HepG2 (cell line): Measurements from ENCODE around the gene TLE7. TPM values are rescaled to one million over a fixed set of nuclear protein-coding genes. Genes with fewer than 3 reads are reported as not detected.

Experiments used
- ASH2L ChIP-seq: fragments of 300-600, 200-600 bp; sonication (generic); IDR thresholded peaks from 2 replicates; pipeline ENCODE4 v1.7.0; 2017; ENCODE audit warnings: low read depth, mild to moderate bottlenecking, moderate library complexity, mixed read lengths, low read length; ENCODE audit not compliant: insufficient read length
- CBX5 ChIP-seq: sonication (generic); formaldehyde crosslinking; IDR thresholded peaks from 2 replicates; pipeline ENCODE4 v1.4.0; 2020; ENCODE audit warnings: missing genetic modification reagents, borderline replicate concordance
- DNMT1 ChIP-seq: sonication (generic); formaldehyde crosslinking; IDR thresholded peaks from 2 replicates; pipeline ENCODE4 v1.5.1; 2020; ENCODE audit warnings: mild to moderate bottlenecking, missing genetic modification reagents
- ELF4 ChIP-seq: sonication (generic); formaldehyde crosslinking; IDR thresholded peaks from 2 replicates; pipeline ENCODE4 v1.5.0; 2020; ENCODE audit warnings: missing genetic modification reagents, mild to moderate bottlenecking, moderate library complexity, borderline replicate concordance
- GATAD2A ChIP-seq: IDR thresholded peaks from 2 replicates; pipeline ENCODE4 v1.6.1; 2016
- NFRKB ChIP-seq: fragments of 450-650 bp; IDR thresholded peaks from 2 replicates; pipeline ENCODE4 v1.6.1; 2017
- RNF2 ChIP-seq: fragments of 450-650 bp; conservative IDR thresholded peaks from 2 replicates; pipeline ENCODE4 v1.6.1; 2016; ENCODE audit warnings: low read depth
- SALL1 ChIP-seq: sonication (generic); formaldehyde crosslinking; IDR thresholded peaks from 2 replicates; pipeline ENCODE4 v1.8.0; 2022; ENCODE audit warnings: mild to moderate bottlenecking, missing genetic modification reagents
- SOX5 ChIP-seq: IDR thresholded peaks from 2 replicates; pipeline ENCODE4 v1.6.1; 2016; ENCODE audit warnings: borderline replicate concordance
- SP2 ChIP-seq: sonication (generic); formaldehyde crosslinking; IDR thresholded peaks from 2 replicates; pipeline ENCODE4 v1.5.1; 2020; ENCODE audit warnings: mild to moderate bottlenecking, missing genetic modification reagents
- STAG1 ChIP-seq: sonication (generic); formaldehyde crosslinking; IDR thresholded peaks from 2 replicates; pipeline ENCODE4 v1.4.0; 2020; ENCODE audit warnings: missing genetic modification reagents
- TARDBP ChIP-seq: sonication (generic); formaldehyde crosslinking; IDR thresholded peaks from 2 replicates; pipeline ENCODE4 v1.8.0; 2022; ENCODE audit warnings: mild to moderate bottlenecking, missing genetic modification reagents
- TBL1XR1 ChIP-seq: fragments of 150-350 bp; IDR thresholded peaks from 2 replicates; pipeline ENCODE4 v1.6.1; 2014; ENCODE audit warnings: borderline replicate concordance, low read length; ENCODE audit not compliant: partially characterized antibody
- THYN1 ChIP-seq: sonication (generic); formaldehyde crosslinking; IDR thresholded peaks from 2 replicates; pipeline ENCODE4 v1.8.1; 2023; ENCODE audit warnings: low read depth, mild to moderate bottlenecking, moderate library complexity, missing genetic modification reagents, borderline replicate concordance
- XRCC5 ChIP-seq: fragments of 200-400 bp; formaldehyde crosslinking; optimal IDR thresholded peaks from 2 replicates; pipeline ENCODE3; 2017; ENCODE audit warnings: mild to moderate bottlenecking, low read length
- ZBTB1 ChIP-seq: sonication (generic); formaldehyde crosslinking; IDR thresholded peaks from 2 replicates; pipeline ENCODE4 v1.4.0; 2020; ENCODE audit warnings: missing genetic modification reagents, borderline replicate concordance
- ZBTB8A ChIP-seq: sonication (generic); formaldehyde crosslinking; IDR thresholded peaks from 2 replicates; pipeline ENCODE4 v1.4.0; 2020; ENCODE audit warnings: mild to moderate bottlenecking, low read depth, missing genetic modification reagents, borderline replicate concordance
- ZMAT3 ChIP-seq: sonication (generic); formaldehyde crosslinking; conservative IDR thresholded peaks from 2 replicates; pipeline ENCODE4 v1.7.0; 2021; ENCODE audit warnings: missing genetic modification reagents
- ZNF101 ChIP-seq: sonication (generic); formaldehyde crosslinking; IDR thresholded peaks from 2 replicates; pipeline ENCODE4 v1.4.0; 2020; ENCODE audit warnings: mild to moderate bottlenecking, low read depth, missing genetic modification reagents, borderline replicate concordance
- ZNF121 ChIP-seq: sonication (generic); formaldehyde crosslinking; IDR thresholded peaks from 2 replicates; pipeline ENCODE4 v1.5.0; 2020; ENCODE audit warnings: mild to moderate bottlenecking, missing genetic modification reagents
- ZNF30 ChIP-seq: sonication (generic); formaldehyde crosslinking; IDR thresholded peaks from 2 replicates; pipeline ENCODE4 v1.5.0; 2020; ENCODE audit warnings: mild to moderate bottlenecking, missing genetic modification reagents
- ZNF598 ChIP-seq: sonication (generic); formaldehyde crosslinking; IDR thresholded peaks from 2 replicates; pipeline ENCODE4 v1.5.1; 2020; ENCODE audit warnings: mild to moderate bottlenecking, missing genetic modification reagents, borderline replicate concordance
- ZNF605 ChIP-seq: sonication (generic); formaldehyde crosslinking; IDR thresholded peaks from 2 replicates; pipeline ENCODE4 v1.8.0; 2022; ENCODE audit warnings: mild to moderate bottlenecking, missing genetic modification reagents
- ZNF678 ChIP-seq: sonication (generic); formaldehyde crosslinking; IDR thresholded peaks from 2 replicates; pipeline ENCODE4 v1.4.0; 2020; ENCODE audit warnings: mild to moderate bottlenecking, missing genetic modification reagents
- ZNF878 ChIP-seq: sonication (generic); formaldehyde crosslinking; IDR thresholded peaks from 2 replicates; pipeline ENCODE4 v1.8.1; 2023; ENCODE audit warnings: mild to moderate bottlenecking, missing genetic modification reagents, moderate library complexity
- polyA plus RNA-seq, 8 experiments: library from polyadenylated mRNA; depleted of rRNA in 3 of 8; stranded (reverse) in 7 of 8; unstranded in 1 of 8; fragments of >200 nt; fragmentation: Illumina TruSeq in 4 of 8; extraction: Trizol in 4 of 8; gene quantifications; 2 replicates each; pipeline versions ENCODE4 v1.2.1 to v1.2.3, GENCODE V29; 2011 to 2016; ENCODE audit warnings: low read depth in 4 of 8, missing spikeins in 1 of 8, mixed read lengths in 1 of 8; ENCODE audit not compliant: insufficient read depth in 1 of 8
- total RNA-seq, 5 experiments: library from RNA; depleted of rRNA; stranded (reverse); fragments of >200 nt; fragmentation: Illumina TruSeq; extraction: Trizol; gene quantifications; 2 replicates each; pipeline ENCODE4 v1.2.3, GENCODE V29; 2016; ENCODE audit warnings: low read depth in 1 of 5
- TF ChIP-seq, protein P1 (sequence below): IDR thresholded peaks from 2 replicates; pipeline ENCODE4 v1.6.1; 2016; ENCODE audit warnings: missing compliant biosample characterization, missing genetic modification reagents, borderline replicate concordance
- TF ChIP-seq, protein P2 (sequence below): sonication (generic); formaldehyde crosslinking; IDR thresholded peaks from 2 replicates; pipeline ENCODE4 v1.4.0; 2020; ENCODE audit warnings: missing genetic modification reagents
- TF ChIP-seq, protein P3 (sequence below): sonication (generic); formaldehyde crosslinking; conservative IDR thresholded peaks from 2 replicates; pipeline ENCODE4 v1.4.0; 2020; ENCODE audit warnings: missing genetic modification reagents

Gene TLE7
- total and polyA plus RNA-seq, 2 of the 13 experiments (the other 11 are each of a cell fraction or from before 2014, with no cell fraction given) = not detected

DNA sequence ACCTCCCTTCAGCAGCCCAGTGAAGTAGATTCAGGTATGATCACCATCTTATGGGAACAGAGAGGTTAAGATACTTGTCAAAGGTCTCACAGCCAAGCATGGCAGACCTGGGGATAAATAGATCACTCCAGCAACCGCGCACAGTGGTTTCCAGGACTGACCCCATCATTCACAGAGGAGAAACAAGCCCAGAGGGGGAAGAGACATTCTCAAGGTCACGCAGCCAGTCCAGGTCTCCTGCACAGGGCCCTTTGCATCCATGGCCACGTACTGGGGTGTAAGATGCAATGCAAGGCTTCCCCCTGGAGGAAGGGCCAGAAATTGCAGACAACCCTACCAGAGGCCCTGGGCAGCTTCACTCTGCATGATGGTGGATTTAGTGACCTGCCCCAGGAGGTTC is 19.9 kb downstream of the TLE7 start (continued):
- TF ChIP-seq SOX5 (CRISPR knock-in tag) = no peak
- TF ChIP-seq ZMAT3 (CRISPR knock-in tag) = no peak
- no peak for TF ChIP-seq SP2 (CRISPR knock-in tag)
- no peak for TF ChIP-seq ELF4 (CRISPR knock-in tag)
- TF ChIP-seq ASH2L = no peak
- TF ChIP-seq, protein P1, sequence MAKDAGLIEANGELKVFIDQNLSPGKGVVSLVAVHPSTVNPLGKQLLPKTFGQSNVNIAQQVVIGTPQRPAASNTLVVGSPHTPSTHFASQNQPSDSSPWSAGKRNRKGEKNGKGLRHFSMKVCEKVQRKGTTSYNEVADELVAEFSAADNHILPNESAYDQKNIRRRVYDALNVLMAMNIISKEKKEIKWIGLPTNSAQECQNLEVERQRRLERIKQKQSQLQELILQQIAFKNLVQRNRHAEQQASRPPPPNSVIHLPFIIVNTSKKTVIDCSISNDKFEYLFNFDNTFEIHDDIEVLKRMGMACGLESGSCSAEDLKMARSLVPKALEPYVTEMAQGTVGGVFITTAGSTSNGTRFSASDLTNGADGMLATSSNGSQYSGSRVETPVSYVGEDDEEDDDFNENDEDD = no peak
- TF ChIP-seq GATAD2A (CRISPR knock-in tag) = no peak
- no peak for TF ChIP-seq SALL1 (CRISPR knock-in tag)
- no peak for TF ChIP-seq TARDBP (CRISPR knock-in tag)
- no peak for TF ChIP-seq TBL1XR1
- TF ChIP-seq ZNF121 (CRISPR knock-in tag) = no peak
- TF ChIP-seq RNF2 = no peak
- no peak for TF ChIP-seq ZNF678
- TF ChIP-seq, protein P2, sequence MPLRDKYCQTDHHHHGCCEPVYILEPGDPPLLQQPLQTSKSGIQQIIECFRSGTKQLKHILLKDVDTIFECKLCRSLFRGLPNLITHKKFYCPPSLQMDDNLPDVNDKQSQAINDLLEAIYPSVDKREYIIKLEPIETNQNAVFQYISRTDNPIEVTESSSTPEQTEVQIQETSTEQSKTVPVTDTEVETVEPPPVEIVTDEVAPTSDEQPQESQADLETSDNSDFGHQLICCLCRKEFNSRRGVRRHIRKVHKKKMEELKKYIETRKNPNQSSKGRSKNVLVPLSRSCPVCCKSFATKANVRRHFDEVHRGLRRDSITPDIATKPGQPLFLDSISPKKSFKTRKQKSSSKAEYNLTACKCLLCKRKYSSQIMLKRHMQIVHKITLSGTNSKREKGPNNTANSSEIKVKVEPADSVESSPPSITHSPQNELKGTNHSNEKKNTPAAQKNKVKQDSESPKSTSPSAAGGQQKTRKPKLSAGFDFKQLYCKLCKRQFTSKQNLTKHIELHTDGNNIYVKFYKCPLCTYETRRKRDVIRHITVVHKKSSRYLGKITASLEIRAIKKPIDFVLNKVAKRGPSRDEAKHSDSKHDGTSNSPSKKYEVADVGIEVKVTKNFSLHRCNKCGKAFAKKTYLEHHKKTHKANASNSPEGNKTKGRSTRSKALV (CRISPR knock-in tag) = no peak
- no peak for TF ChIP-seq ZNF30 (CRISPR knock-in tag)
- no peak for TF ChIP-seq ZNF878 (CRISPR knock-in tag)
- TF ChIP-seq CBX5 (CRISPR knock-in tag) = 0 out of 2 replicates have a peak, but pooled peaks have one; percentile 32
- TF ChIP-seq ZNF101 = no peak
- no peak for TF ChIP-seq NFRKB
- TF ChIP-seq ZBTB8A (CRISPR knock-in tag) = no peak
- peak; percentile 61 for TF ChIP-seq STAG1 (CRISPR knock-in tag)
- no peak for TF ChIP-seq THYN1 (CRISPR knock-in tag)
- TF ChIP-seq DNMT1 (CRISPR knock-in tag) = no peak
- TF ChIP-seq ZNF605 (CRISPR knock-in tag) = 0 out of 2 replicates have a peak, but pooled peaks have one; percentile 30
- TF ChIP-seq, protein P3, sequence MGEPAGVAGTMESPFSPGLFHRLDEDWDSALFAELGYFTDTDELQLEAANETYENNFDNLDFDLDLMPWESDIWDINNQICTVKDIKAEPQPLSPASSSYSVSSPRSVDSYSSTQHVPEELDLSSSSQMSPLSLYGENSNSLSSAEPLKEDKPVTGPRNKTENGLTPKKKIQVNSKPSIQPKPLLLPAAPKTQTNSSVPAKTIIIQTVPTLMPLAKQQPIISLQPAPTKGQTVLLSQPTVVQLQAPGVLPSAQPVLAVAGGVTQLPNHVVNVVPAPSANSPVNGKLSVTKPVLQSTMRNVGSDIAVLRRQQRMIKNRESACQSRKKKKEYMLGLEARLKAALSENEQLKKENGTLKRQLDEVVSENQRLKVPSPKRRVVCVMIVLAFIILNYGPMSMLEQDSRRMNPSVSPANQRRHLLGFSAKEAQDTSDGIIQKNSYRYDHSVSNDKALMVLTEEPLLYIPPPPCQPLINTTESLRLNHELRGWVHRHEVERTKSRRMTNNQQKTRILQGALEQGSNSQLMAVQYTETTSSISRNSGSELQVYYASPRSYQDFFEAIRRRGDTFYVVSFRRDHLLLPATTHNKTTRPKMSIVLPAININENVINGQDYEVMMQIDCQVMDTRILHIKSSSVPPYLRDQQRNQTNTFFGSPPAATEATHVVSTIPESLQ (CRISPR knock-in tag) = no peak
- TF ChIP-seq ZNF598 (CRISPR knock-in tag) = no peak
- no peak for TF ChIP-seq ZBTB1 (CRISPR knock-in tag)
- TF ChIP-seq XRCC5 = peak; percentile 28
